MG63 (cell line): Measurements from ENCODE around the gene NHERF1. TPM values are rescaled to one million over a fixed set of nuclear protein-coding genes. Genes with fewer than 3 reads are reported as not detected.

ENCODE experiments used
- DNase-seq: peaks from one replicate; pipeline ENCODE4 v3.0.0-alpha.2; 2020
- H3K27me3 ChIP-seq: fragments of 250-450 bp; sonication (Bioruptor Pico); 2 replicates; pipeline ENCODE4 v1.5.1; 2020; ENCODE audit warnings: mild to moderate bottlenecking, moderate library complexity
- H3K36me3 ChIP-seq: fragments of 250-450 bp; sonication (Bioruptor Pico); 2 replicates; pipeline ENCODE4 v1.5.1; 2020; ENCODE audit warnings: mild to moderate bottlenecking, moderate library complexity
- H3K4me3 ChIP-seq: fragments of 250-450 bp; sonication (Bioruptor Pico); 2 replicates; pipeline ENCODE4 v1.5.1; 2020; ENCODE audit warnings: mild to moderate bottlenecking, moderate library complexity
- H3K9me3 ChIP-seq: fragments of 250-450 bp; sonication (Bioruptor Pico); 2 replicates; pipeline ENCODE4 v1.5.1; 2020; ENCODE audit warnings: mild to moderate bottlenecking, moderate library complexity
- total RNA-seq: library from RNA; depleted of rRNA; stranded (reverse); fragments of >200 nt; shearing (Covaris generic); gene quantifications from 2 replicates; pipeline ENCODE4 v1.2.3, GENCODE V29; 2014; ENCODE audit warnings: low replicate concordance

Gene NHERF1
- total RNA-seq, 1 experiment from 2014 or later: 150 TPM

- Histone ChIP-seq H3K36me3 (peaks cover 87% of the 10 kb centered on the region), H3K27me3 (no peaks in the 10 kb centered on the region), H3K9me3 (no peaks in the 10 kb centered on the region), H3K4me3 (no peak overlapping the region)
- DNase-seq: no peak
These were observed 22.3 kb downstream of the NHERF1 start for GRCh38 chr17:74770498-74771318.

- no peaks in the 10 kb centered on the region for H3K27me3 ChIP-seq
- H3K9me3 ChIP-seq: no peaks in the 10 kb centered on the region
- peaks cover 81% of the 10 kb centered on the region for H3K36me3 ChIP-seq
- H3K4me3 ChIP-seq: no peak overlapping the region
- no peak for DNase-seq
These were observed 23.0 kb downstream of the NHERF1 start for GRCh38 chr17:74771319-74771914.

GRCh38 chr17:74772053-74772452 is 23.6 kb downstream of the NHERF1 start:
- Histone ChIP-seq H3K27me3 (no peaks in the 10 kb centered on the region), H3K9me3 (no peaks in the 10 kb centered on the region), H3K4me3 (no peak overlapping the region), H3K36me3 (peaks cover 75% of the 10 kb centered on the region)
- DNase-seq: no peak

GRCh38 chr17:74773414-74773813 is 25.0 kb downstream of the NHERF1 start:
- H3K36me3 ChIP-seq: peaks cover 69% of the 10 kb centered on the region
- H3K4me3 ChIP-seq: no peak overlapping the region
- no peak for DNase-seq
- no peaks in the 10 kb centered on the region for H3K27me3 ChIP-seq
- H3K9me3 ChIP-seq: no peaks in the 10 kb centered on the region

GRCh38 chr17:74773871-74774286 is 25.5 kb downstream of the NHERF1 start:
- no peak overlapping the region for H3K4me3 ChIP-seq
- H3K9me3 ChIP-seq: no peaks in the 10 kb centered on the region
- DNase-seq: no peak
- H3K36me3 ChIP-seq: peaks cover 64% of the 10 kb centered on the region
- H3K27me3 ChIP-seq: no peaks in the 10 kb centered on the region

- Histone ChIP-seq H3K4me3 (peak overlapping the region; percentile 86), H3K27me3 (no peaks in the 10 kb centered on the region), H3K9me3 (no peaks in the 10 kb centered on the region), H3K36me3 (peaks cover 50% of the 10 kb centered on the region)
- DNase-seq: no peak
These were observed 27.1 kb downstream of the NHERF1 start for GRCh38 chr17:74775409-74776043.

- peak within 1 kb of the TSS; percentile 86 for H3K4me3 ChIP-seq
- no peaks in the 10 kb centered on the region for H3K9me3 ChIP-seq
- H3K36me3 ChIP-seq: peaks cover 43% of the 10 kb centered on the region
- peak; percentile 98 for DNase-seq
- no peaks in the 10 kb centered on the region for H3K27me3 ChIP-seq
These were observed 27.9 kb downstream of the NHERF1 start, which contains the start of gene NAT9 for GRCh38 chr17:74776044-74776962. TSS of gene NAT9 (minus strand) at chr17:74776345. CDS start at chr17:74775698, 647 bp downstream.

- DNase-seq: no peak
- Histone ChIP-seq H3K4me3 (peak overlapping the region; percentile 86), H3K9me3 (no peaks in the 10 kb centered on the region), H3K27me3 (no peaks in the 10 kb centered on the region), H3K36me3 (peaks cover 37% of the 10 kb centered on the region)
These were observed 28.6 kb downstream of the NHERF1 start for GRCh38 chr17:74776990-74777389.

- H3K4me3 ChIP-seq: no peak overlapping the region
- H3K27me3 ChIP-seq: no peaks in the 10 kb centered on the region
- peaks cover 31% of the 10 kb centered on the region for H3K36me3 ChIP-seq
- H3K9me3 ChIP-seq: no peaks in the 10 kb centered on the region
- DNase-seq: no peak
These were observed 29.6 kb downstream of the NHERF1 start for GRCh38 chr17:74777901-74778515.

- no peak overlapping the region for H3K4me3 ChIP-seq
- H3K9me3 ChIP-seq: no peaks in the 10 kb centered on the region
- peaks cover 22% of the 10 kb centered on the region for H3K36me3 ChIP-seq
- H3K27me3 ChIP-seq: no peaks in the 10 kb centered on the region
- no peak for DNase-seq
These were observed 30.5 kb downstream of the NHERF1 start for GRCh38 chr17:74778960-74779359.

GRCh38 chr17:74779501-74779900 is 31.1 kb downstream of the NHERF1 start:
- Histone ChIP-seq H3K9me3 (no peaks in the 10 kb centered on the region), H3K27me3 (no peaks in the 10 kb centered on the region), H3K36me3 (peaks cover 19% of the 10 kb centered on the region), H3K4me3 (no peak overlapping the region)
- no peak for DNase-seq

- DNase-seq: no peak
- Histone ChIP-seq H3K27me3 (no peaks in the 10 kb centered on the region), H3K9me3 (no peaks in the 10 kb centered on the region), H3K36me3 (peaks cover 15% of the 10 kb centered on the region), H3K4me3 (no peak overlapping the region)
These were observed 31.5 kb downstream of the NHERF1 start for GRCh38 chr17:74779948-74780400.

GRCh38 chr17:74780443-74781238 is 32.2 kb downstream of the NHERF1 start:
- Histone ChIP-seq H3K27me3 (no peaks in the 10 kb centered on the region), H3K36me3 (peaks cover 12% of the 10 kb centered on the region), H3K9me3 (no peaks in the 10 kb centered on the region), H3K4me3 (no peak overlapping the region)
- peak; percentile 61 for DNase-seq

GRCh38 chr17:74782571-74782970 is 34.1 kb downstream of the NHERF1 start:
- no peak for DNase-seq
- Histone ChIP-seq H3K27me3 (no peaks in the 10 kb centered on the region), H3K4me3 (no peak overlapping the region), H3K36me3 (peaks cover 12% of the 10 kb centered on the region), H3K9me3 (no peaks in the 10 kb centered on the region)

GRCh38 chr17:74784125-74784810 is 35.8 kb downstream of the NHERF1 start:
- Histone ChIP-seq H3K36me3 (peaks cover 8% of the 10 kb centered on the region), H3K9me3 (no peaks in the 10 kb centered on the region), H3K4me3 (no peak overlapping the region)

More at GRCh38 chr17:74784125-74784810, 35.8 kb downstream of the NHERF1 start:
- DNase-seq: no peak
- H3K27me3 ChIP-seq: no peaks in the 10 kb centered on the region
